Activated T-helper 1 cell treated with Interleukin-2 at 50 U/mL for 16 hours (primary cell): ENCODE results near the gene SNIP1.
"Not testable (repeated sequence)": the region's sequence is repeated elsewhere in the genome, so short reads cannot be mapped to it uniquely, and the experiment has no call there.

Source experiments
- DNase-seq: peaks from one replicate; pipeline ENCODE4 v3.0.0-alpha.2; 2020; ENCODE audit warnings: low read depth

Gene SNIP1

GRCh38 chr1:37513795-37514349, 40.2 kb downstream of the SNIP1 start:
- peak; percentile 5 for DNase-seq

DNA sequence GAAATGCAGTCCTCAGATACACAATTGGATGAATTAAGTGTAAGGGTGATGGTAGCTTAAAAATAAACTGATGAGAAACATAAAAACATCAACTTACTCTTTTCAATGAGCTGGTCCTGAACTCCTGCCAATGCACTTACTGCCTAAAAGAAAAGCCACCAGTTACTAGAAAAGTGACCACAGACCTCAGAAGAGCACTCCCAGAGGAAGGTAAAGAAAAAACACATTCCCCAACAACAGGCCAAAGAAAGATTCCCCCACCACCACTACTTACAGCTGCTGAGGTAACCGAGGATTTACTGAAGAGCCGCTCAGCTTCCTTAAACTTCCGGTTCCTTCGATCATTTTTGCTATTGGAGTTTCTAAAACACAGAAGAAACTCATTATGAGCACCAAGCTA, 44.9 kb downstream of the SNIP1 start:
- no peak for DNase-seq

DNA sequence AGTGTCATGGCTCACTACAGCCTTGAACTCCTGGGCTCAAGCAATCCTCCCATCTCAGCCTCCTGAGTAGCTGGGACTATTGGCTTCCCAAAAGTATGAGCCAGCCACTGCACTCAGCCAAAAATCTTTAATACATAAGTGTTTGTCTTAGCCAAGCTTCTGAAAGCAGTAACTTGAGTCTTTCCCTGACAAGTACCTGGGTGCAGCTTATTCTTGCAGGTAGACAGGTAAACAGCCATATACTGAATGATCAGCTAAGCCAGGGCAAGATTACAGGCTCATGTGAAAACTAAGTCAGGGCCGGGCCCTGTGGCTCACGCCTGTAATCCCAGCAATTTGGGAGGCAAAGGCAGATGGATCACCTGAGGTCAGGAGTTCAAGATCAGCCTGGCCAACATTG, 47.4 kb downstream of the SNIP1 start:
- DNase-seq: no peak

DNA sequence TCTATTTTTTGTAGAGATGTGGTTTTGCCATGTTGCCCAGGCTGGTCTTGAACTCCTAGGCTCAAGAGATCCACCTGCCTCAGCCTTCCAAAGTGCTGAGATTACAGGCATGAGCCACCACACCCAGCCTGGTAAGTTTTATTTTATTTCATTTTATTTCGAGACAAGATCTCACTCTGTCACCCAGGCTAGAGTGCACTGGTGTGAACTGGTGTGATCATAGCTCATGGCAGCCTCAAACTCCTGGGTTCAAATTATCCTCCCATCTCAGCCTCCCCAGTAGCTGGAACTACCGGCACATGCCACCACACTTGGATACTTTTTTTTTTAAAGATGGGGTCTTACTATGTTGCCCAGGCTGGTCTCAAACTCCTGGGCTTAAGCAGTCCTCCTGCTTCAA, 51.3 kb downstream of the SNIP1 start:
- DNase-seq: not testable (repeated sequence)

- DNase-seq: no peak
Observed at GRCh38 chr1:37502104-37502503, 52.0 kb downstream of the SNIP1 start.

- DNase-seq: no peak
Observed at GRCh38 chr1:37501661-37502060, 52.4 kb downstream of the SNIP1 start.

DNA sequence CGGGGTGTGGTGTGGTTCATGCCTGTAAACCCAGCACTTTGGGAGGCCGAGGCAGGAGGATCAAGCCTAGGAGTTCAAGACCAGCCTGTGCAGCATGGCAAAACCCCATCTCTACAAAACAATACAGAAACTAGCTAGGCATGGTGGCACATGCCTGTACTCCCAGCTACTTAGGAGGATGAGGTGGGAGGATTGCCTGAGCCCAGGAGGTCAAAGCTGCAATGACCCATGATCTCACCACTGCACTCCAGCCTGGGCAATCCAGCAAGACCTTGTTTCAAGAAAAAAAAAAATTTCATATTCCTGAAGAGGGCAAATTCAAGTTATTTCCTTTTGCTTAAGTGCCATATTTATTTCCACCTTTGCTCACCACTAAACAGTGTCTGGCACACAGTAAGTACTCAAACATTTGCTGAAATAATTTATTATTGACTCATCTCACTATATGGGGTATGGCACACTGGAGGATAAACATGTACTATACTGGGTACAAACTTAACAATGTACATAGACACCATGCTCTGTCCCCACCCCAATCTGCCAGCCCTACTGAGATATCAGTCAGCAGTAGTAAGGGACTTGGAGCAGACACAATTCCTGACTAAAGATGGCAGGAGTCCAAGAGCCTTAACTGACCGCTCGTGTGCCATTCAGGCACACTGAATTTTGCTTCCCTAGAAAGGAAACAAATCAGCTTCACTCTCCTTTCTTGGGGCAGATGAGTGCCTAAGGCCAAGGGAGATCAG, 55.0 kb downstream of the SNIP1 start:
- DNase-seq: no peak

GRCh38 chr1:37497832-37498231, 56.3 kb downstream of the SNIP1 start:
- no peak for DNase-seq

DNA sequence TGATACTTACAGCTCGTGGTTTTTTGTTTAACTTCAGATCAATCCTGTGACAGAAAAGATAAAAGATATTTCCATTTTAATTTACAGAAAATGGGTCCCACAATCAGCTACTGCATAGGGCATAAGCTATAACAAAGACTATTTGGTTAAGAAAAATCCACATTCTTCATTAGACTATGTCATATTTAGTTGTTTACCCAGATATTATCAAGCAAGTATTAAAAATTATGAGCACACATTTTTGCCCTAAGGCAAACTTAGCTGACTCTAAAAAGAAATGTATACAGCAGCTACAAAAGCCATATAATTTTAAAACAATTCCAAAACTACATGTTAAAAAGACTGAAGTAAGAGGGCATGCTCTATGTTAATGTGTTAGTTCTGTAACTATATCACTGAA, 58.2 kb downstream of the SNIP1 start:
- no peak for DNase-seq

GRCh38 chr1:37493336-37494098, 60.6 kb downstream of the SNIP1 start:
- no peak for DNase-seq

DNA sequence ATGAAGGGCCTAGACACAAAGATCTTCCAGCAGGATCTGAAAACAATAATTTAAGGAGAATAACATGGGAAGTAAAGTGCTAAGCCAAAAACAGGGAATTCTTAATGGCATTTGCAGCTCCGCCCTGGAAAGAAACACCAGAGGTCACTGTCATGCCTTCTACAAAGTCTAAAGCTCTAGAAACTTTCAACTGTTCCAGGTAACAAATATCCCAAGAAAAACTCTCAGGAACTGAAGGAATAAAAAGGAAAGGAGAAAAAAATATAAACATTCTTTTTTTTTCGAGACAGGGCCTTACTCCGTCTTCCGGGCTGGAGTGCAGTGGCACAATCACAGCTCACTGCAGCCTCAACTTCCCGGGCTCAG, 66.5 kb downstream of the SNIP1 start:
- DNase-seq: no peak

DNA sequence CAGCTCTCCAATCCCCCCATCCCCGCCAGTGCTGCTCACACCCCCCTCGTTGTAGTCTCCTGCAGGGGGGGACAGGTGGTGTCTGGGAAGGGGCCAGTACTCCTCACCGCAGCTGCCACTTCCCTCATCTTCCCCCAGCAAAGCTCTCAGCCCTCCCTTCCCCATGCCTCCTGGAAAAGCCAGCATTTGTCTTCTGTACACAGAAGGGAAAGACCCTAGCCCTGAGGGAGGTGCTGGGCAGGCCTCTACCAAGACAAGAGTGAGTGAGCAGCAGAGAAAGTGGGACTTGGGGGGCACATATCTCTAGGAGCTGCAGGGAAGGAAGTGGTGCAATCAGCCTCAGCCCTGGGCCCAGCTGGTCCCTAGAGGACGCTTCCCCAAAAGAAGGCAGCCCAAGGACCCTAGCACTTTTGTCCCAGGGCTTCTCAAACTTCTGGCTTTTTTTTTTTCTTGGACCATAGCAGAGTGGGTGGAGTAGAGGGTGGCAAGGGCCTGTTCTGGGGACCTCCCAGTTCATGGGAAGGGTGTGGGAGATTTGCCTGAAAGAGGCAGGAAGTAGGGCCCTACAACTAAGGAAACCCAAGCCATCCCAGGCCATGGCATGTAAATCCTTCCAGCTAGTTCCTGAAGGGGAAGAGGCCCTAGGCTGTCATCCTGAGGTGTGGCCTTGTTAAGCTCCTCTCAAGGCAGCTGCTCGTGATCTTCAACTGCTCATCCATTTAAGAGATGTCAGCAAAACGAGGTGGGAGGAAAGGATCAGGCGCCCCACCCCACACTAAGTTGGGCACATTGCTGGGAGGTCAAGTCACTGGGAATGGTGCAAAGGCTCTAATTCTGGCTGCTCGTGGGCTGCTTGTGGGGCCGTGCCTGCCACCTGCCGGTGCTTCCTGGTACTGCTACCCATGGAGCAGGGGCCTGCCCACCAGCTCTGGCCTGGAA, 67.1 kb downstream of the SNIP1 start:
- DNase-seq: peak; percentile 62

DNA sequence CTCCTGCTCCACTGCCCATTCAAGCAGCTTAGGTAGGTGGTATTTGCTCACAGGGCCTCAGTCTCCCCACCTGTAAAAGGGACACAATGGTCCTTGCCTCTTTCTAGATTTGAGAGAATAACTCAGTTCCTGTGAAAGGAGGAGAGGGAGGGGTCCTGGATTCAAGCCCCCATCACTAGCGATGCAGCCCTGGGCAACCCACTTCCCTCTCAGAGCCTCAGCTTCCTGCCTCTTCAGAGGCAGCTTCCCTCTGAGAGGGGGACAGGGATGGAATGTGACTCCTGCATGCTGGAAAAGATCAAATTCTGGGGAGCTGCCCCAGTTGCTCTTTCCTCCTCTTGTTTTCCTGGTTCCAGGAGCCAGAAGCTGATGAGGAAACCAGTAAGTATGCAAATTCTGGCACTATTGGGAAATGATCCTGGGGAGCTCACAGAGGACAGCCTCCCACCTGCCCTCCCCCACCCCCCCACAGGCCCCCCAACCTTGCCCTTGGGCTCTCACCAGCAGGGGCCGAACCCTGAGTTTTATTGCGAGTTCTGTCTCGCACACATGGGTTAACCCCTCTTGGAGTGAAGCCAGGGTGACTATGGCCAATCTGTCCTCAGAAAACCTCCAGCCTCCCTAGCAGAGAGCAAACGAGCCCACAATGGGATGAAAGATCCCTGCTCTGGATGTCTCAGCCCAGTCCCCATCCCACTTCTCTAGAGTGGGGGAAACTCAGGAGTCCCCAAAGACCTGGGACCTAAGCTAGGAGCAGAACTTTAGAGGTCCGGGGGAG, 68.0 kb downstream of the SNIP1 start:
- no peak for DNase-seq
